Loucy (cell line): ENCODE measurements around the gene RAVER2.

Experiments
- CTCF ChIP-seq: fragments of 200-600 bp; sonication (generic); conservative IDR thresholded peaks from 2 replicates; pipeline ENCODE4 v1.5.1; 2014; ENCODE audit warnings: mild to moderate bottlenecking, antibody characterized with exemption, low read length
- EZH2phosphoT487 ChIP-seq: fragments of 200-600 bp; IDR thresholded peaks from 2 replicates; pipeline ENCODE4 v1.6.1; 2018; ENCODE audit warnings: antibody characterized with exemption, mild to moderate bottlenecking, moderate library complexity, borderline replicate concordance

- TF ChIP-seq CTCF (no peak), EZH2phosphoT487 (no peak)
These were observed 3.8 kb downstream of the RAVER2 start for GRCh38 chr1:64748706-64749105.
